KMS-11 (cell line): ENCODE results near the gene TMCC3.
"Not testable (repeated sequence)": the region's sequence is repeated elsewhere in the genome, so short reads cannot be mapped to it uniquely, and the experiment has no call there.

ENCODE experiments used
- H2AFZ ChIP-seq: fragments of 200-600 bp; sonication (generic); 2 replicates; pipeline ENCODE4 v1.6.1; 2016; ENCODE audit warnings: antibody characterized with exemption, mixed run types, low read depth
- H3K27ac ChIP-seq: fragments of 200-600 bp; sonication (generic); 2 replicates; pipeline ENCODE4 v1.6.1; 2016; ENCODE audit warnings: mild to moderate bottlenecking, mixed run types
- H3K27me3 ChIP-seq: fragments of 200-600 bp; sonication (generic); 2 replicates; pipeline ENCODE4 v1.6.1; 2017; ENCODE audit warnings: mild to moderate bottlenecking, low read depth, mixed run types, moderate library complexity; ENCODE audit not compliant: insufficient read depth
- H3K36me3 ChIP-seq: fragments of 200-600 bp; sonication (generic); 2 replicates; pipeline ENCODE4 v1.6.1; 2017; ENCODE audit warnings: mild to moderate bottlenecking, mixed run types; ENCODE audit not compliant: insufficient read depth
- H3K4me1 ChIP-seq: fragments of 200-600 bp; sonication (generic); 2 replicates; pipeline ENCODE4 v1.6.1; 2016; ENCODE audit warnings: mild to moderate bottlenecking, low read depth, mixed run types; ENCODE audit not compliant: poor library complexity, severe bottlenecking
- H3K4me2 ChIP-seq: fragments of 200-600 bp; sonication (generic); 2 replicates; pipeline ENCODE4 v1.7.0; 2016; ENCODE audit warnings: mild to moderate bottlenecking, mixed run types
- H3K4me3 ChIP-seq: fragments of 200-600 bp; sonication (generic); IDR thresholded peaks from 2 replicates; pipeline ENCODE4 v1.6.1; 2017; ENCODE audit warnings: low read depth, low read length, mixed read lengths; ENCODE audit not compliant: insufficient read depth
- H3K79me2 ChIP-seq: fragments of 200-600 bp; sonication (generic); 2 replicates; pipeline ENCODE4 v1.6.1; 2016; ENCODE audit warnings: low read depth, mixed run types; ENCODE audit not compliant: insufficient read depth
- H3K9ac ChIP-seq: fragments of 200-600 bp; sonication (generic); 2 replicates; pipeline ENCODE4 v1.6.1; 2016; ENCODE audit warnings: mild to moderate bottlenecking, mixed run types
- H4K20me1 ChIP-seq: fragments of 200-600 bp; sonication (generic); 2 replicates; pipeline ENCODE4 v1.6.1; 2016; ENCODE audit warnings: mild to moderate bottlenecking, mixed run types; ENCODE audit not compliant: insufficient read depth
- TF ChIP-seq, protein P1 (sequence below): fragments of 200-600 bp; sonication (generic); conservative IDR thresholded peaks from 2 replicates; pipeline ENCODE4 v1.6.1; 2017; ENCODE audit warnings: low read depth, mild to moderate bottlenecking, antibody characterized with exemption, low read length, moderate library complexity, mixed read lengths

The TMCC3 gene

DNA sequence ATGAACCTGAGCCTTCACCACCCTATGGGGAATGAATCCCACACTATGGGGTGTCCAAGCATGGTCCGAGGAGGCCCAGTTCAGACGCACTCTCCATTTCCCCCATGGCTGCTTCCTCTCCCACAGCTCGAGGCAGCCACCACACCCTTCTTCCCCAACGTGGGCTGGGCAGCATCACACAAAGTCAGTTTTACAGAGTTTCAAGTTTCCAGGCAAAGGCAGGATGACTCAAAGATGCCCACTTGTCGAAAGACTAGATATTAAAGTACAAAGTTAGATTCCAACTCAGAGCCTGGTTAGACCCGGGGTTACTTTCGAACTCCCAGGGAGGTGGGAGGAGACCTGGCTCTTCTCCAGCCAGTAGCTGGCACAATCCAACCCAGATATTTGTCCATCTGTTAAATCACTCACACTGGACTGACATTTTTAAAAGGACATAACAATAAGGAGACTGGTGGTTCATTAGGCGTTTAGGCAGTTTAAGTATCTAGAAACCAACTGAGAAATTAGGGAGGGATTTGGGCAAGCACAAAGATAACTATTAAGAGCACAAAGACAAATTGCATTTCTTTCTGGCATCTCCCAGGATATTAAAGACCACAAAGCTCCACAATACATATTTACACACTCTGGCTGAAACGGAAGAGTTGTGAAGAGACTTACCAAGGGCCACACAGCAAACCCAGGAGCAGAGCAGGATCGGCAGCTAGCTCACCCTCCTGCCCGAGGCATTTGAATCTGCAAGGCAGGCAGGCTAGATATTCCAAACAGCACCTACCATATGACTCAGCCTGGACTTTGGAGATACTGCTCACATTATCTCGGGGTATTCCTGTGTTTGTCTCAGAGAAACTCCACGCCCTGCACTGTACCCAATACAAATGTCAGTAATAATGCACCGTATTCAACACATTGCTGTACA, 34.8 kb downstream of the TMCC3 start:
- H3K4me1 ChIP-seq: peaks cover 15% of the 10 kb centered on the region
- no peak overlapping the region for H2AFZ ChIP-seq
- no peaks in the 10 kb centered on the region for H3K27me3 ChIP-seq
- no peaks in the 10 kb centered on the region for H4K20me1 ChIP-seq
- H3K27ac ChIP-seq: no peak overlapping the region
- H3K79me2 ChIP-seq: peaks cover 11% of the 10 kb centered on the region; the same call in 1 of the 2 replicates
- TF ChIP-seq, protein P1, sequence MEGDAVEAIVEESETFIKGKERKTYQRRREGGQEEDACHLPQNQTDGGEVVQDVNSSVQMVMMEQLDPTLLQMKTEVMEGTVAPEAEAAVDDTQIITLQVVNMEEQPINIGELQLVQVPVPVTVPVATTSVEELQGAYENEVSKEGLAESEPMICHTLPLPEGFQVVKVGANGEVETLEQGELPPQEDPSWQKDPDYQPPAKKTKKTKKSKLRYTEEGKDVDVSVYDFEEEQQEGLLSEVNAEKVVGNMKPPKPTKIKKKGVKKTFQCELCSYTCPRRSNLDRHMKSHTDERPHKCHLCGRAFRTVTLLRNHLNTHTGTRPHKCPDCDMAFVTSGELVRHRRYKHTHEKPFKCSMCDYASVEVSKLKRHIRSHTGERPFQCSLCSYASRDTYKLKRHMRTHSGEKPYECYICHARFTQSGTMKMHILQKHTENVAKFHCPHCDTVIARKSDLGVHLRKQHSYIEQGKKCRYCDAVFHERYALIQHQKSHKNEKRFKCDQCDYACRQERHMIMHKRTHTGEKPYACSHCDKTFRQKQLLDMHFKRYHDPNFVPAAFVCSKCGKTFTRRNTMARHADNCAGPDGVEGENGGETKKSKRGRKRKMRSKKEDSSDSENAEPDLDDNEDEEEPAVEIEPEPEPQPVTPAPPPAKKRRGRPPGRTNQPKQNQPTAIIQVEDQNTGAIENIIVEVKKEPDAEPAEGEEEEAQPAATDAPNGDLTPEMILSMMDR: no peak
- H3K9ac ChIP-seq: no peak overlapping the region
- no peak overlapping the region for H3K4me2 ChIP-seq
- H3K4me3 ChIP-seq: no peak overlapping the region
- no peaks in the 10 kb centered on the region for H3K36me3 ChIP-seq

DNA sequence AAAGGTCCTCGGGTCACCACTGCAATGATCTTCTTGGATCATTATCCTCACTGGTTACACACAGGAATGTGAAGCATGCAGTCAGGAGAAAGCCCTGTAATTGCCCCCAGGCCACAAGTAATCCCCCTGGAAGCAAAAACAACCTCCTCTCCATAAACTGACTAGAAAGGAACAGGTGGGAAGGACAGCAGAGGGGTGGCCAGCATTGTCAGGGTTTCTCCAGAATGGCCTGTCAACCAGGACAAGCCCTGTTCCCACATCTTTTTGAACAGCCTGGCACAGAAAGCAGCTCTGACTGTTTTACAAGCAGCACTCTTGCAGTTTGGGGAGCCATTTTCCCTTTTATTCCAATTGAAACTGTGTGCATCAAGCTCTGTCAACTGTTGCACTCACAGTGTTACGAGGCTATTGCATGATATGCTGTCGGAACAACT, 36.1 kb downstream of the TMCC3 start:
- H4K20me1 ChIP-seq: no peaks in the 10 kb centered on the region
- H3K4me2 ChIP-seq: no peak overlapping the region
- H3K4me1 ChIP-seq: peaks cover 12% of the 10 kb centered on the region
- H3K27me3 ChIP-seq: no peaks in the 10 kb centered on the region
- no peak overlapping the region for H2AFZ ChIP-seq
- no peak overlapping the region for H3K27ac ChIP-seq
- no peak overlapping the region for H3K4me3 ChIP-seq
- H3K9ac ChIP-seq: no peak overlapping the region
- no peaks in the 10 kb centered on the region for H3K36me3 ChIP-seq
- H3K79me2 ChIP-seq: peaks cover 9% of the 10 kb centered on the region; the same call in 1 of the 2 replicates
- TF ChIP-seq, protein P1: no peak

DNA sequence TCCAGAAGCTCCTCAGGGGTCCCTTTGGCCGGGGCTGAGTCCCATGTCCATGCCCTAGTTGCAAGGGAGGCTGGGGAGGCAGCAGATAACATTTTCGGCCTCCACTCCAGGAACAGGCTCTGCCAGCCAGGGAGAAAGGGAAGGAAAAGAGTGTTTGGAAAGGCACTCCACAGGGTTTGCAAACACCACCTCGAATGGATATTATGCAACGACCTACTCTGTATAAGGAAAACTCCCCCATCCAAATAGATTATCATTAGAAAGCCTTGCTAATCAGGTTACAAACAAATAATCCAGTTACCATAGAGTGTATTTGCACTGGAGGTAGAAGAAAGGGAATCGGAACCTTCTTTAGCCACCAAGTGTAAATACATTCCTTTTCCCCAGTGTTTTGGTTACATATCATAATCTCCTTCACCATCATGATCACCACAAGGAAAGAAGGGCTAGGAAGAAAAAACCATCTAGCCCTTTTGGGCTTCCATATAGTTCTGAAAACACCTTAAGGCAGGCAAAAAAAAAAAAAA, 40.4 kb downstream of the TMCC3 start:
- TF ChIP-seq, protein P1: no peak
- Histone ChIP-seq H4K20me1 (no peaks in the 10 kb centered on the region), H3K4me3 (no peak overlapping the region), H2AFZ (no peak overlapping the region), H3K36me3 (no peaks in the 10 kb centered on the region), H3K9ac (no peak overlapping the region), H3K4me2 (no peak overlapping the region), H3K4me1 (peaks cover 6% of the 10 kb centered on the region), H3K27ac (no peak overlapping the region), H3K27me3 (no peaks in the 10 kb centered on the region), H3K79me2 (no peaks in the 10 kb centered on the region; the same call in 1 of the 2 replicates)

DNA sequence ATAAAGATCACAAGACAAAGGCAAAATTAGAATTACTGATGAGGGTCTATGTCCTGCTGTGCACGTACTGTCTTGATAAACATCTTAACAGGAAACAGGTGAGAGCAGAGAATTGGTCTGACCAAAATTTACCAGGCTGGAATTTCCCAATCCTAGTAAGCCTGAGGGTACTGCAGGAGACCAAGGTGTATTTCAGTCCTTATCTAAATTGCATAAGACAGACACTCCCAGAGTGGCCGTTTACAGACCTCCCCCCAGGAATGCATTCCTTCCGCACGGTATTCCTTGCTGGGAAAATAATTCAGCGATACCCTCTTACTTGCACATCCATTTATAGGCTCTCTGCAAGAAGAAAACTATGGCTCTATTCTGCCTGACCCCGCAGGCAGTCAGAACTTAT, 43.5 kb downstream of the TMCC3 start:
- not testable (repeated sequence) for H3K9ac ChIP-seq, H3K4me2 ChIP-seq, H4K20me1 ChIP-seq, H3K27ac ChIP-seq, H2AFZ ChIP-seq, H3K79me2 ChIP-seq, H3K27me3 ChIP-seq, H3K36me3 ChIP-seq, H3K4me3 ChIP-seq
- peaks cover 16% of the 10 kb centered on the region for H3K4me1 ChIP-seq

DNA sequence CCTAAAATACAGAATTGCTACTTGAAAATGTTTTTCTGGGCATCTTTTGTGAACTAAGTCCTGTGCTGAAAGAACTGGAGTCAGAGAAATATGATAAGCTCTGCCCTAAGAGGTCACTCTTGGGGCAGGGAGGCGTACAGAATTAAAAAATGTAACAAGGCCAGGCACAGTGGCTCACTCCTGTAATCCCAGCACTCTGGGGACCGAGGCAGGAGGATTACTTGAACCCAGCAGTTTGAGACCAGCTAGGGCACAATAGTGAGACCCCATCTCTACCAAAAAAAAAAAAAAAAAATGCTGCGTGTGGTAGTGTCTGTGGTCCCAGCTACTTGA, 46.0 kb downstream of the TMCC3 start:
- H3K4me2 ChIP-seq: no peak overlapping the region
- H3K4me3 ChIP-seq: no peak overlapping the region
- no peaks in the 10 kb centered on the region for H3K27me3 ChIP-seq
- no peak overlapping the region for H3K27ac ChIP-seq
- TF ChIP-seq, protein P1: no peak
- H3K4me1 ChIP-seq: peaks cover 17% of the 10 kb centered on the region
- H3K79me2 ChIP-seq: no peaks in the 10 kb centered on the region
- no peak overlapping the region for H3K9ac ChIP-seq
- no peak overlapping the region for H2AFZ ChIP-seq
- no peaks in the 10 kb centered on the region for H3K36me3 ChIP-seq
- no peaks in the 10 kb centered on the region for H4K20me1 ChIP-seq
